ENCODE measurements around the gene S100A9. TPM values are rescaled to one million over a fixed set of nuclear protein-coding genes. Genes with fewer than 3 reads are reported as not detected.
"Not testable (repeated sequence)": the region's sequence is repeated elsewhere in the genome, so short reads cannot be mapped to it uniquely, and the experiment has no call there.

The S100A9 gene
- total RNA-seq, 1 experiment from 2014 or later = 2.3 TPM

DNA sequence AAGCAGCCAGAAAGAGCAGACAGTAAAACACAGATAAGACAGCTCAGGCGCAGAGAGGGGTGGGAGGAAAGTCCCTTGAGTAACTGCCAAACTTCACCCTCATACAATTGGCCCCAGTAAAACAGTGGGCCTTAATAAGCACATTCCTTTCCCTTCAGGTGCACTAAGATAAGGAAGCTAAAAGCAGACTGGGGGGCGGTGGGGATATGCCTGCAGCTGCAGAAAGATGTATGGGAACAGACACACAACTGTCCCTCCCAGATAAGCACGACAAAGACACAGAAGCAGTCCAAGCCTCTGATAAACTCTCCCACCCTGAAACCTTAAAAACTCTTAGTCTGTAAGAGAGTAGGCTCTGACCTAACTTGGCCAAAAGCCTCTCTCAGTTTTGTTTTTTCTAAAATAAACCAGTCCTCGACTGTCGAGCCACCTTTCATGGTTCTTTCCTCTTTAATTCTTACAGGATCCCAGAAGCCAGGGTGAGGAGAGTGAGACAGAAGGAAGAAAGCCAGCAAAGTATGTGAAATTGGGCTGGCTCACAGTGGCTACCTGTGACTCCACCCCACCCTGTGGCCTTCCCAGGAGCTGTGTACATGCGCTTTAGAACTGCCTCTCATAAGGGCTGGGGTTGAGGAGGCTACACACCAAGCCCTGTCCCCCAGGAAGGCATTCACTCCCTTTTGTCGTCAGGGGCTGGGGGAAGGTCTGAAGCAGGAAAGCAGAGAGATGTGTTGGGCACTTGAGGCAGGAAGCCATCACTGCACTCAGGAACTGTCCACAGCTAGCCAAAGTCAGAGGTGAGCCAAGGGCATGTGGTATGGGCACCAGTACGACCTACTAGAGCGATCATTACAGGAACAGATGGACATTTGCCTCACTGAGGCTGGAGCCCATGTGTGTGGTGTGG, 13.6 kb upstream of the S100A9 start:
- DNase-seq (ENCODE audit: extremely low read depth, low read depth) = no peak

DNA sequence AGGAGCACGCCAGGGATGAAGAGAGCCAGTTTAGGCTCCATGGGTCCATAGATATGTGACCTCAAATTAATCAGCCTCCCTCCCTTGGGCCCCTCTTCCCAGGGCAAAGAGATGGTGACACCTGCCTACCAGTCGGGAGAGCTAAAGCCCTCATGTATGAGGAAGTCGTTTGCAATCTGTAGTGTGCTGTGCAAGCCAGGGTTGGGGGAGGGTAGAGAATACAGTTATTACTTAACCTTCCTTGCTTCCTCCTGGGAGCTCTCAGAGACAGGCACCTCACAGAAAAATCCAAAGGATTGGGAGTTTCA, 13.0 kb upstream of the S100A9 start:
- no peak for DNase-seq (ENCODE audit: extremely low read depth, low read depth)

DNA sequence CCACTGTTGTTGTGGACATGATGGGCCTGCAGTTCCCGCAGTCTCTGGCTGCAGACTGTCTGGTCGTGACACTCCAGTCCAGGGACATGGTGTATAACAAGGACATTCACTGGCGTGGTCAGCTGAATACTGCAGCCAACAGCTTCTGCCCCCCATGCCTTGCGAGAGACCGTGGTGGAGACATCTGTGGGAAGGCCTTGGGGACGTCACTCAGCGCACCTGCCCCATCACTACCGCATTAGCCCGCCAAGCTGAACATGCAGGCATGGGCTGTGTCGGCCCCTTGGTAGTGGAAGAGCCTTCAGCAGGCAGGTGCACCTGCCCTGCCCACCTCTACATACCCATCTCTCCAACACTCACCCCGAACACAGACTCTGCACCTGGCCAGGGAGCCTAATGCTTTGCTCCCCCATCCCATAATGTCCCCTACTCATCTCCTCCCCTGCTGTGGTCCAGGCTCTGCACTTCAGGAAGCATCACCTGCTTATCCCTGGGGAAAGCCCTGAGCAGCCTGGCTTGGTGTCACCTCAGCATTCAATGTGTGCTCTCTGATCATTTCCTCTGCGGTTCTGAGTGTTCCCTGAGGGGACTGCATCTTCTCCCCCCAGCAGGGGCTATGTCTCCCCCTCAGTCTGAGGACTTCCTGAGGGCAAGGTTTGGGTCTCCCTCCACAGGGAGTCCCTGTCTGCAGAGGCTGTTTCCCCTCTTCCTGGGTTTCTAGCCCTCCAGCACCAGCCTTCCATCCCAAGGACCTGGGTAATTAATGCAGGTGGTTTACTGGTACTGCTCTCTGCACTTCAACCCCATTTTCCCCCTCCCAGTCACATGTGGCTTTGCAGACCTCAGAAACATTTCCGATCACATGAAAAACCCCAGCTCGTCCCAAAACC, 12.2 kb upstream of the S100A9 start:
- DNase-seq (ENCODE audit: extremely low read depth, low read depth) = no peak

DNA sequence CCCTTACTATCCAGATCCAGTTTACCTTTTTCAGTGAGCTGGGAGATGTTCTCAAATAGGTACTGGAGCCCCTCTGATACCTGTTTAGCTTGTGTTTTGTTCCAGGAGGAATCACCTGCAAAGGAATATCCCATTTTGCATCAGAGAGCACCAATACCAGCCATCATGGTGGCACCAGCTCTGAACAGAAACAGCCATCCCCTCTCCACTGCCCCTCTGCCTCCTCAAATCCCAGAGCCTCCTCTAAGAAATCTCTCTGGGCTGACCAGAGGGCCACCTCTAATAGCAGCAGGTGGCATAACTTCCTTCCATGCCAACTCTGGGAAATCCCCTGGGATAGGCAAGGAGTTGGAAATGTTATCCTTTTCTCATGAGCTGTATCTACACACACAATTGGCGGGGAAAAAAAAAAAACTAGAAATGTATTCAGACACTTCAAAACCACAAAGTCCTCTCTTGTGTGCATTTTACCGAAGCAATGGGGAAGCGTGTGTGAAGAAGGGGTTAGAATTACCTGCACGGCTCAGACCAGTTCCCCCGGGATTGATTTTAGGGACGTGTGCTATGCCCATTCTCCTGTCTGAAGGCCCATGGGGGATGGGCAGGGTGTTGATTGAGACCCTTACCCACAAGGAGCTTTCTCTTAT, 11.5 kb upstream of the S100A9 start:
- DNase-seq (ENCODE audit: extremely low read depth, low read depth) = no peak

DNA sequence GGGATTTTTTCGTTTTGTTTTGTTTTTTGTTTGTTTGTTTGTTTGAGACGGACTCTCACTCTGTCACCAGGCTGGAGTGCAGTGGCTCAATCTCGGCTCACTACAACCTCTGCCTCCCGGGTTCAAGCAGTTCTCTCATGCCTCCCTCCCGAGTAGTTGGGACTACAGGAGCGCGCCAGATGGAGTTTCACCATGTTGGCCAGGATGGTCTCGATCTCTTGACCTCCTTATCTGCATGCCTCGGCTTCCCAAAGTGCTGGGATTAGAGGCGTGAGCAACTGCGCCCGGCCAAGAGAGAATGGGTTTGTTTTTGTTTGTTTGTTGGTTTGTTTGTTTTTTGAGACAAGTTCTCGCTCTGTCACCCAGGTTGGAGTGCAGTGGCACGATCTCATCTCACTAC, 10.6 kb upstream of the S100A9 start:
- DNase-seq (ENCODE audit: extremely low read depth, low read depth) = not testable (repeated sequence)

DNA sequence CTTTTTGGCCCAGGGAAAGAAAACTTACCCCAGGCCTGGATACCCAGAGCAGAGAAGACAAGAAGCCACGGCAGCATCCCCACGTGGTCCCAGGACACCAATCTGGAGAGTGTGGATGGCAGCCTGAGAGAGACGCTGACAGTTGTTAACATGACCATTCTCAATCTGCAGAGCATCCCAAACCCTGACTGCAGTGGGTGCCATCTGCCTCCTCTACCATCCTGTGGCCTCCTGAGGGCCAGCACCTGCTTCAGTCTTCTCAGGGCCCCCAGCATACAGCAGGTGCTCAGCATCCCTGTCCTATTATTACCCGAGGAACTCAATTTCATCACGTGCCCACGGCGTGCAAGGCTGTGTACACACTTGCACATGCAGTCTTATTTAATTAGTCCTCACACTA, 9.8 kb upstream of the S100A9 start:
- no peak for DNase-seq (ENCODE audit: extremely low read depth, low read depth)

DNA sequence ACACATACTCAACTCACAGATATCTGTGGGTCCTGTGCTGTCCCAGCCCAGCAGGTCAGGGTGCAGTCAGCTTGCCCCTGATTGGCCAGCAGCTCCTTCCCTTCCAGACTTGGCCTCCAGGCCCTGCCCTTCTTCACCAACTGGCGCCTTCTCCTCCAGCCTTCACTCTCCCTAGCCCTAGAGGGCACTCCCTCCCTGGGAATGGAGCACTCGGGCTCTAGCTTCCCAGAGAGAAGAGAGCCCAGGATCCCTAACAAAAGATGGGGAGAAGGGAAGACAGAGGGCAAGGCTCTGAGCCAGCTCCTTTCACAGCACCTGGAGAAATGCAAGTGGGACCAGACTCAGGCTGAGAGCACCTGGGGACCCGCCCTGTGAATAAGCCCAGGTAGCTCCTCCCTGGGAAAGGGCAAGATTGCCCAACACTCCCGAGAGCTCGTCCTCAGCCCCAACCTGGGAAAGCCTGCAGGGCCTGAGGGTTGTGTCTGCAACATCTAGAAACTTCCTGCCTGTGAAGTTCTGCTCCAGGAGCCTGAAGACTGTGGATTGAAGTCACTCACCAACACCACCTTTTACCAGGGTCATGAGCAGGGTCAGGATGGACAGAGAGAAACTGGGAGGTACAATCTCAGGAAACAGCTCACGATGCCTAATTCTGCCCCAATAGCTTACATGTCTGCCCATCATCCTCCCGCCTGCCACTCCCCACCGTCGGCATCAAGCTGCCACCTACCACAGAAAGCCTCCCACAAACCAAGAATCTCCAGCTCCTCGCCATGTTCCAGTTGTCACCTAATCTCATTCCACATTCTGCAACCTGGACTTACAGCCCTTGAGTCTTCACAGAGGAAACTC, 8.9 kb upstream of the S100A9 start, which contains the start of gene PGLYRP4:
Gene PGLYRP4, minus strand, starts transcription at position 331 of the 852 bp plus-strand sequence. CDS start 909 bp downstream, outside the sequence.
- DNase-seq (ENCODE audit: extremely low read depth, low read depth) = no peak

DNA sequence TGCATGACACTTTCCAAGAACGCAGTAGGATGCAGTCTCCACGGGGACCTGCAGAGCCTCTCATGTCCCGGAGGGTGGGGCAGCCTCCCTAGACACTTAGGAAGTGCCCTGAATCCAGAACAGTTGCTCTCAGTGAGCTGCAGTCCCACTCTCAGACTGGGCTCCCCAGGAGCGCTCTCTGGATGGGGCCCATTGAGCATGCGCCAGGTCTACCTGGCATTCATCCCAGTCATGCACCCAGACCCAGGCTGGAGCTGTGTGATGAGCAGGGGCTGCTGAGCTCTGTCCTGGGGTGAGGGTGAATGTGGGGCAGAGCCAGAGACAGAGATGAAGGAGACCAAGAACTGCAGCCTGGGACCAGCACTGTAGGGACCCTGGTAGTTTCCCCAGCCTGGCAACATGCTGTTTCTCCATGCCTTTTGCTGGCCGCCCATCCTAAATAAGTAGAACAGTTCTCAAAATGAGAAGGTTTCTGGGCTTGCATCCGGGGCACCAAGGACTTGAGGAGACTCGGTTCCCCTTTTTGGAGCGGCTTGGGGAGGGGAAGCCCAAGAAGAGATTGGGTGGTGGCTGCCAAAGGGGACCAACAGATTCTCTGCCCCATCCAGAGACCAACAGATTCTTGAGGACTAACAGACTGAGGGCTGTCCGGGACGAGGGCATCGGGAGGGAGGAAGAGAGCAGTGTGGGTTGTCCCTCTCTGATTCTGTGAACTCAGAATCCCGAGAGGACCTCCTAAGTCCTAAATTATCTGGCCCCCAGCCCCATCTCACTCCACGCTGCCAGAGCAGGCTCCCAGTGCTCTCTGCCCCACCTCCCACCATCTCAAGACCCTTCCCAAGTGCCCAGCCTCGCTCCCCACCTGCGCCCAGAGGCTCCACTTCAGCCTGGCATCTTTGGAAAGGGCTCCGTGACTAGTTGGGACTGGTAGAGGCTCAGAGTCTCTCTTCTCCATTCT, 8.0 kb upstream of the S100A9 start:
- no peak for DNase-seq (ENCODE audit: extremely low read depth, low read depth)

DNA sequence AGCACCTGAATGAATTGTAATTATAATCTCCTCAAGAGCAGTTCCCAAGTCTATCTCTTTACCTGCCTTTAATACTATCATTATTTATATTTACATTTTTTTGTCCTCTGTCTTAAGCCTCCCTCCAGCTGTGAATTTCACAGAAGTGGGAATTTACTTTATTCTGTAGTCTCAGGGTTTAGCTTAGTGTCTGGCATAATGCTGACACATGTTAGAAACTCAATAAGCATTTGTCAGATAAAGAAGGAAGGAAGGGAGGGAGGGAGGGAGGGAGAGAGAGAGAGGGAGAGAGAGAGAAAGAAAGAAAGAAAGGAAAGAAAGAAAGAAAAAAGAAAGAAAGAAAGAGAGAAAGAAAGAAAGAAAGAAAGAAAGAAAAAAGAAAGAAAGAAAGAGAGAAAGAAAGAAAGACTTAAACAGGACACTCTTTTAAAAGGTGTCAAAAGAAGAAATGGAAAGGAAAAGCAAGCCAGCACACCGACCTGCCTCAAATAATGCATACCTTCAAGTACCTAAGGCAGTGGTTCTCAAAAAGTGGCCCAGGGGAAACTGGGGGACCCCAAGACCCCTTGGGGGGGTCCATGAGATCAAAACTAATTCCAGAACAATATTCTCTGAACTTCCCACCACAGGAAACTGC, 7.2 kb upstream of the S100A9 start:
- no peak for DNase-seq (ENCODE audit: extremely low read depth, low read depth)

DNA sequence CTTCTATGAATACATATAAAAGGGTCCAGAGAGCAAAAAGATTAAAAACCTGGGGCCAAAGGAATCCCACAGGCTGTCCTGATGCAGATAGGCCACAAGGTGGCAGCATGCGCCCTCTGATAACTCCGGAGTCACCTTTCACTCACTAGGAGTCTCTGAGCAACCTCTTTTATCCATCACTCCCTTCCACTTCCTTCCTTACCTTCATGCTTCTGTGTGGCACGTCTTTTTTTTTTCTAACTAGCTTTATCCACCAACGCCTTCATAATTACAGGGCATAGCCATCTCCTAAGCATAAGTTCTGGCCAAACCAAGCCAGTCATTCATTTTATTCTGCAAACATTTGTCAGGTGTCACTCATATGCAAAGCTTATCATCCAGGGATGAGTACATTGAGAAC, 5.1 kb upstream of the S100A9 start:
- DNase-seq (ENCODE audit: extremely low read depth, low read depth) = peak; percentile 74

DNA sequence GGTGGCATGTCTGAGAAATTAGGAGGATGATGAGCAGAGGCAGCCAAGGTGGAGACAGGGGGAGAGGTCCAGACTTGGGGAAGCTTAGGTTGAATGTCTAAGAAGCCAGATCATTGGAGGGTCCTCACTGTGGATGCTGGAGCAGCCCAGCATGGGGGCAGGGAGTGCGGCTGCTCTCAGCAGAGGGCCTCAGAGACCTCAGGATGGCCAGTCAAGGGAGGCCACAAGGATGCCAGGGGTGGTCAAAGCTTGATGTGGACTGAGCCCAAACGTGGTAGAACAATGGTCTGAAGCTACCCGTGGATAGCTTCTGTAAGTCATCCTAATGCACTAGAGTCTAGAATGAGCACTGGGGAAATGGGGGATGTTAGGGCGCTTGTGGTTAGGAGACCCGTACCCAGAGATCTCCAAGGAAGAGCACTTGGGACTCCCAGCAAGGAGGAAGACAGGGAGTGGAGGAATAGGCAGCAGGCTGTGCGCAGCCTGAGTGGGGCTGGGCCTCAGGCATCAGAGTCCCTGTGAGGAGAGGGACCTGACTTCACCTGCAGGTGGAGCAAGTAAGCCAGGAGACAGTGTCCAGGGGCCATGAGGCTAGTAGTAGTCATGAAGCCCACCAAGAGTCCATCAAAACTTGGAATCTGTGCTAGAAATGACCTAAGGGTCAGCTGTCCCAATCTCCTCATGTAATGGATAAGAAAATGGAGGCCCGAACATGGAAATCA, 4.3 kb upstream of the S100A9 start:
- no peak for DNase-seq (ENCODE audit: extremely low read depth, low read depth)

DNA sequence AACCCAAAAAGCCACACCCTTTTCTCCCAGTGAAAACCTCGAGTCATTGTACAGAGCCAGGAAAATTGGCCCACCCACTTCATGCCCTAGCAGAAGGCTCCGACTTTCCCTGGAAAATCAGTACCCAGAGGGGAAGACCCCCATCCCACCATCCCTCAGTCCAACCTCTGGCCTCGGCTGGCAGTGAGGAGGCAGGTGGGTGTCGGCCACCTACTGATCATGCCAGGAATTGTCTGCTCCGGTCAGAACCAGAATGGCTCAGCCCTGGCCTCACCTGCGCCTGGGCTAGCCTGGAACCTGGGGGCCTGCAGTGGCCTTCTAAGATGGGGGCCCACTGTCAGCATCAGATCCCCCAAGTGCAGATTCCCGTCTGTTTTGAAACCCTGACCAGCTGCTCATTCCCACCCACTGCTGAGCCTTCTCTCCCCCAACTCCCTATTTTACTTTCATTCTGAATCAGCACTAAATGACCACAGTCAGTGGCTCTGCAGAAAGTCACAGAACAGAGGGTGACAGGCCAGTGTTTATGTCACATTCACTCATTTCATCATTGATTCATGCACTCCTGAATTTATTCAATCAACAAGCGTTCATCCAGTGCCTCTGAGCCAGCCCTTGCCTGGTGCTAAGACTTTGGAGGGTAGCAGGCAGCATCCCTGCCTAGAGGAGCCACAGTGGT, 3.0 kb upstream of the S100A9 start:
- DNase-seq (ENCODE audit: extremely low read depth, low read depth) = no peak

DNA sequence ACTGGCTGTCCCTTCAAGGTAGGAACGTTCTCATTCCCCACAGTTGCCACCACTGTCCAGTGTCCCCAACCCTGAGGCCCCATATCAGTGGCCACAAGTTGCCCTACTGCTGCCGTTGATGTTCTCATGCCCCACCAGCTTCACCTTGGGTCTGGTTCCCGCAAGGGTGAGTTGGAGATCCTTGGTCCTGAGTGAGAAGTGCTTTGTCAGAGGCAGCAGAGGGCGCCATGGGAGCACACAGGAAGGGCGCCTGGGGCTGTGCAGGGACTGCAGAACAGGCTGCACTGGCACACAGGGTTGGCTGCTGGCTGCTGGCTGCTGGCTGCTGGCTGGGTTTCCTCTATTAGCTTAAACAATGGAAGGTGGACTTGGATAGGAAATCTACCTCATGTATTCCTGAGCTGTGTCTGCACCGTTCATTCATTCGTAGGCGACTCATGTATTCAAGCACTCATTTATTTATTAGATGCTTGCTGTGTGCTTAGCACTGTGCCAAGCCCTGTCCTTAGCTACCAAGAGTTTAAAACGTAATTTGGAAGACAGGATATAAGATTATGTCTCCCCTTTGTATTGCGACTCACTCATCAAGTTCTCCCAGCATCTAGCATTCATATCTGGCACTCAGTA, 2.1 kb upstream of the S100A9 start:
- peak; percentile 47 for DNase-seq (ENCODE audit: extremely low read depth, low read depth)

DNA sequence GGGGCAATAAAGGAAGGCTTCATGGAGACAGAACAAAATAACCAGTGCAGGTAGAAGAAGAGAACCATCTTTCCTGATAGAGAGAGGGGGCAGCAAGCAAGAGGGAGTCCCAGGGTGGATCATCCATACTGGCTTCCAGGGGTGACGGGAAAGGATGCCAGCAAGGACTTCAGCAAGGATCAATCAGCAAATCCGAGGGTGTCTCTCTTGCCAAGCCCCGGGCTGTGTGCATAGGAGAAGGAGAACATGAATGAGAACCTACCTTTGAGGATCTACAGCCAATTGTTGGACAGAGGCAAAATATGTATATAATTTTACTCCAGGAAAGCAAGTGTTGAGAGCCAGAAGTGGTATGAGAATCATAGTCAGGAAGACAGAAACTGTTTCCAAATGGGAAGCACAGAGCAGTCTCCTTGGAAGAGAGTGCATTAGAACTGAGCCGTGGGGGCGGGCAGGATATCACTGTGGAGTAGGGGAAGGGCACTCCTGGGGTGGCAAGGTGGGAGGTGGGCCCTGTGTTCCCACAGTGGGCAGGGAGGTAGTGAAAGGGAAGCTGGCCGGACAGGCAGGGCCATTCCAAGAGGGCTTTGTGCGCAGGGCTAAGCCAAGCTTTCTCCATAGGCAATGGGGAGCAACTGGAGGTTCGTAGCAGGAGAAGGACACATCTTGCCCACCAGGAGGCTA, 1.1 kb upstream of the S100A9 start:
- no peak for DNase-seq (ENCODE audit: extremely low read depth, low read depth)

DNA sequence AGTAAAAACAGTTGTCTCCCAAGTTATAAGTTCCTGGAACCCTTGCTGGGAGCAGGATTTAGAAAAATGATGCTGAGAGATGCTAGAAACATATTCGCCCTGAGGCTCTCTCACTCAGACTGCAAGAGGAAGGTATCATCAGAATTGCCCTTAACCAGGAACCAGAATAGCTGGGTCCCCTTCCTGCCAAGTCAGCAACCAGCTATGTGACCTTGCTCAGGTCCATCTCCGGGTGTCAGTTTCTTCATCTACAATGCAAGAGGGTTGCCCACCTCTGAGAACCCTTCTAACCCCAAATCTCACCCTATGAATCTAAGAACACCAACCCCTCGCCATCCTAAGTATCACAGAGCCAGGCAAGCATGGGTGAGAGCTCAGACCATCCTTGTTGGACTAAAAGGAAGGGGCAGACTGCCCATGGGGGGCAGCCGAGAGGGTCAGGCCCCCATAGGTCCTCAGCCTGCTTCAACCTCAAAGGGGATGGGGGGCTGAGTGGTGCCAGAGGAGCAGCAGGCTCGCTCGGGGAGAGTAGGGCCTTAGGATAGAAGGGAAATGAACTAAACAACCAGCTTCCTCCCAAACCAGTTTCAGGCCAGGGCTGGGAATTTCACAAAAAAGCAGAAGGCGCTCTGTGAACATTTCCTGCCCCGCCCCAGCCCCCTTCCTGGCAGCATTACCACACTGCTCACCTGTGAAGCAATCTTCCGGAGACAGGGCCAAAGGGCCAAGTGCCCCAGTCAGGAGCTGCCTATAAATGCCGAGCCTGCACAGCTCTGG, 390 bp upstream of the S100A9 start:
- no peak for DNase-seq (ENCODE audit: extremely low read depth, low read depth)

DNA sequence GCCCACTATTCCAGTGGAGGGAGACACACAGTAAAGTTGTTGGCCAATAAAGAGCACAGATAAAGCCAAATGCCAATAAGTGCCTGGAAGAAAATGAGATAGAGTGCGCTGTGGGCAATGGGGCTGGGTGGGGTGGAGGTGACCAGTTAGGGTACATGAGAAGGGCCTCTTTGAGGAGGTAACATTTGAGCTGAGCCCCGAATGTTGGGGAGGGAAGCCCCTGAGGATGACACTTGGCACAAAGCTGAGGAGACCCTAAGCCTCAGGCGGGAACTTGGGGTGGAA, 979 bp downstream of the S100A9 start:
- DNase-seq (ENCODE audit: extremely low read depth, low read depth) = no peak

Data from NCI-H460 (cell line).